Testis (tissue), 3 donors: ENCODE results near the gene GMPS. TPM values are rescaled to one million over a fixed set of nuclear protein-coding genes. Genes with fewer than 3 reads are reported as not detected.

Experiments
- DNase-seq: peaks from one replicate; pipeline ENCODE4 v3.0.0-alpha.2; 2019
- H3K27ac ChIP-seq, 2 donors: fragments of 200-600 bp; sonication (generic); one replicate each; pipeline ENCODE4 v1.5.1; 2019
- H3K27me3 ChIP-seq: fragments of 200-600 bp; sonication (generic); one replicate; pipeline ENCODE4 v1.5.1; 2019
- H3K36me3 ChIP-seq: fragments of 200-600 bp; sonication (generic); one replicate; pipeline ENCODE4 v1.5.1; 2017; ENCODE audit warnings: low read depth; ENCODE audit errors: missing control alignments
- H3K4me1 ChIP-seq: fragments of 200-600 bp; sonication (generic); one replicate; pipeline ENCODE4 v1.5.1; 2019
- H3K4me3 ChIP-seq, 2 donors: fragments of 200-600 bp; sonication (generic); one replicate each; pipeline ENCODE4 v1.5.1; 2017 to 2019
- H3K9me3 ChIP-seq: fragments of 200-600 bp; sonication (generic); one replicate; pipeline ENCODE4 v1.5.1; 2017
- POLR2A ChIP-seq: fragments of 450-650 bp; IDR thresholded peaks from one replicate; pipeline ENCODE4 v1.6.1; 2017; ENCODE audit warnings: antibody characterized with exemption, mild to moderate bottlenecking, moderate library complexity
- WGBS, 2 donors: methylation state at CpG; one replicate each; pipeline ENCODE4 v1.1.5; 2018; 5-methylcytosine and 5-hydroxymethylcytosine counted together
- intact Hi-C: fragments of 100-400 bp; cut with DNase I; formaldehyde crosslinking; loops from one replicate; pipeline ENCODE4 v1.15.1; 2023; ENCODE audit warnings: low total_unique reads
- polyA plus RNA-seq: library from polyadenylated mRNA; stranded (reverse); fragments of 350-450 nt; fragmentation: Illumina TruSeq; extraction: RNeasy Lipid Tissue Mini Kit (QIAGEN cat#74804); gene quantifications from one replicate; pipeline ENCODE4 v1.2.3, GENCODE V29; 2014; ENCODE audit warnings: low read depth, low replicate concordance; ENCODE audit not compliant: insufficient read depth
- total RNA-seq, 2 donors: library from RNA; depleted of rRNA; stranded (reverse); fragments of >200 nt; gene quantifications; one replicate each; pipeline ENCODE4 v1.2.3, GENCODE V29; 2016
- TF ChIP-seq, protein P1 (sequence below), 3 experiments: fragments of 450-650 bp in 2 of 3; fragments of 200-600 bp in 1 of 3; sonication (generic) in 1 of 3; IDR thresholded peaks; one replicate each; pipeline ENCODE4 v1.5.1; 2016 to 2019; ENCODE audit warnings: antibody characterized with exemption in 3 of 3, mild to moderate bottlenecking in 2 of 3, moderate library complexity in 1 of 3

The GMPS gene
- total and polyA plus RNA-seq, 3 donors from 2014 or later: 90.2 to 259 (median 129) TPM

- no peaks in the 10 kb centered on the region for H3K27me3 ChIP-seq
- H3K4me1 ChIP-seq: peaks cover 9% of the 10 kb centered on the region
- TF ChIP-seq, protein P1, sequence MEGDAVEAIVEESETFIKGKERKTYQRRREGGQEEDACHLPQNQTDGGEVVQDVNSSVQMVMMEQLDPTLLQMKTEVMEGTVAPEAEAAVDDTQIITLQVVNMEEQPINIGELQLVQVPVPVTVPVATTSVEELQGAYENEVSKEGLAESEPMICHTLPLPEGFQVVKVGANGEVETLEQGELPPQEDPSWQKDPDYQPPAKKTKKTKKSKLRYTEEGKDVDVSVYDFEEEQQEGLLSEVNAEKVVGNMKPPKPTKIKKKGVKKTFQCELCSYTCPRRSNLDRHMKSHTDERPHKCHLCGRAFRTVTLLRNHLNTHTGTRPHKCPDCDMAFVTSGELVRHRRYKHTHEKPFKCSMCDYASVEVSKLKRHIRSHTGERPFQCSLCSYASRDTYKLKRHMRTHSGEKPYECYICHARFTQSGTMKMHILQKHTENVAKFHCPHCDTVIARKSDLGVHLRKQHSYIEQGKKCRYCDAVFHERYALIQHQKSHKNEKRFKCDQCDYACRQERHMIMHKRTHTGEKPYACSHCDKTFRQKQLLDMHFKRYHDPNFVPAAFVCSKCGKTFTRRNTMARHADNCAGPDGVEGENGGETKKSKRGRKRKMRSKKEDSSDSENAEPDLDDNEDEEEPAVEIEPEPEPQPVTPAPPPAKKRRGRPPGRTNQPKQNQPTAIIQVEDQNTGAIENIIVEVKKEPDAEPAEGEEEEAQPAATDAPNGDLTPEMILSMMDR (IDR thresholded peaks at IDR 0.05): no peak
- TF ChIP-seq POLR2A: no peak
- H3K36me3 ChIP-seq: no peaks in the 10 kb centered on the region
- intact Hi-C loops: no loop called here
- H3K27ac ChIP-seq: no peak overlapping the region
- H3K9me3 ChIP-seq: no peaks in the 10 kb centered on the region
- no peak for DNase-seq
- no peak overlapping the region for H3K4me3 ChIP-seq
Observed at GRCh38 chr3:155908605-155909004, 38.2 kb downstream of the GMPS start.

GRCh38 chr3:155912090-155912489 lies 41.6 kb downstream of the GMPS start:
- H3K27ac ChIP-seq: peak overlapping the region in 1 of 2 donors; percentile 16

GRCh38 chr3:155912579-155913190 lies 42.2 kb downstream of the GMPS start:
- H3K4me1 ChIP-seq: peaks cover 9% of the 10 kb centered on the region
- H3K4me3 ChIP-seq: no peak overlapping the region
- WGBS, 2 donors: 36 to 48% methylated on average over 1 of the region's 1 CpG
- intact Hi-C loops: no loop called here
- no peak for TF ChIP-seq POLR2A
- TF ChIP-seq, protein P1 (IDR thresholded peaks at IDR 0.05): no peak
- no peaks in the 10 kb centered on the region for H3K27me3 ChIP-seq
- H3K36me3 ChIP-seq: no peaks in the 10 kb centered on the region
- H3K27ac ChIP-seq: peak overlapping the region in 1 of 2 donors; percentile 16
- no peaks in the 10 kb centered on the region for H3K9me3 ChIP-seq
- DNase-seq: no peak

More at GRCh38 chr3:155912090-155912489, 41.6 kb downstream of the GMPS start:
- intact Hi-C loops: no loop called here
- DNase-seq: no peak
- no peaks in the 10 kb centered on the region for H3K9me3 ChIP-seq
- H3K4me1 ChIP-seq: peaks cover 9% of the 10 kb centered on the region
- no peaks in the 10 kb centered on the region for H3K27me3 ChIP-seq
- TF ChIP-seq, protein P1 (IDR thresholded peaks at IDR 0.05): no peak
- TF ChIP-seq POLR2A: no peak
- H3K36me3 ChIP-seq: no peaks in the 10 kb centered on the region
- H3K4me3 ChIP-seq: no peak overlapping the region

- Histone ChIP-seq H3K27me3 (no peaks in the 10 kb centered on the region), H3K4me3 (no peak overlapping the region), H3K9me3 (no peaks in the 10 kb centered on the region), H3K36me3 (no peaks in the 10 kb centered on the region), H3K27ac (no peak overlapping the region), H3K4me1 (peaks cover 5% of the 10 kb centered on the region)
- no peak for DNase-seq
- WGBS, 2 donors: 93 to 97% methylated on average over 1 of the region's 1 CpG
- no peak for TF ChIP-seq POLR2A
- TF ChIP-seq, protein P1 (IDR thresholded peaks at IDR 0.05): no peak
- intact Hi-C loops: no loop called here
Observed at GRCh38 chr3:155917781-155918180, 47.3 kb downstream of the GMPS start.

- Histone ChIP-seq H3K4me3 (no peak overlapping the region), H3K27me3 (no peaks in the 10 kb centered on the region), H3K9me3 (no peaks in the 10 kb centered on the region), H3K36me3 (no peaks in the 10 kb centered on the region), H3K4me1 (peaks cover 11% of the 10 kb centered on the region), H3K27ac (no peak overlapping the region)
- intact Hi-C loops: no loop called here
- no peak for DNase-seq
- TF ChIP-seq, protein P1 (IDR thresholded peaks at IDR 0.05): no peak
- no peak for TF ChIP-seq POLR2A
Observed at GRCh38 chr3:155919728-155920127, 49.3 kb downstream of the GMPS start.
